DLD1 (cell line): Measurements from ENCODE around the gene CERS4.
"Not testable (repeated sequence)": the region's sequence is repeated elsewhere in the genome, so short reads cannot be mapped to it uniquely, and the experiment has no call there.

ENCODE experiments used
- in situ Hi-C: cut with HindIII; loops from 2 replicates; pipeline ENCODE4 v1.10.0; 2017; ENCODE audit warnings: low sequenced_read_pairs

Gene CERS4

GRCh38 chr19:8259142-8259921 is 50.2 kb downstream of the CERS4 start:
- in situ Hi-C loops, result no loop called here

- in situ Hi-C loops, result no loop called here
Observed at GRCh38 chr19:8259922-8260247, 50.7 kb downstream of the CERS4 start.

GRCh38 chr19:8261347-8261746 is 52.2 kb downstream of the CERS4 start:
- in situ Hi-C loops, result no loop called here

GRCh38 chr19:8261881-8262280 is 52.7 kb downstream of the CERS4 start:
- in situ Hi-C loops, result no loop called here

- in situ Hi-C loops, result no loop called here
Observed at GRCh38 chr19:8262431-8262830, 53.3 kb downstream of the CERS4 start.

GRCh38 chr19:8264248-8264647 is 55.1 kb downstream of the CERS4 start:
- in situ Hi-C loops, result not testable (repeated sequence)

GRCh38 chr19:8265872-8266271 is 56.7 kb downstream of the CERS4 start:
- in situ Hi-C loops, result no loop called here

GRCh38 chr19:8269724-8270123 is 60.6 kb downstream of the CERS4 start:
- in situ Hi-C loops, result no loop called here

- in situ Hi-C loops, result not testable (repeated sequence)
Observed at GRCh38 chr19:8276508-8276907, 67.3 kb downstream of the CERS4 start.

GRCh38 chr19:8291337-8291736 is 82.2 kb downstream of the CERS4 start:
- in situ Hi-C loops, result not testable (repeated sequence)

- in situ Hi-C loops, result no loop called here
Observed at GRCh38 chr19:8302357-8302691, 93.2 kb downstream of the CERS4 start.

- in situ Hi-C loops, result no loop called here
Observed at GRCh38 chr19:8302734-8303133, 93.6 kb downstream of the CERS4 start.

GRCh38 chr19:8304841-8305621 is 95.9 kb downstream of the CERS4 start:
- in situ Hi-C loops, result no loop called here

- in situ Hi-C loops, result no loop called here
Observed at GRCh38 chr19:8305798-8306197, 96.6 kb downstream of the CERS4 start.

- in situ Hi-C loops, result no loop called here
Observed at GRCh38 chr19:8306235-8307054, 97.3 kb downstream of the CERS4 start.

- in situ Hi-C loops, result no loop called here
Observed at GRCh38 chr19:8307400-8307964, 98.3 kb downstream of the CERS4 start.

- in situ Hi-C loops, result no loop called here
Observed at GRCh38 chr19:8307965-8308866, 99.0 kb downstream of the CERS4 start, which contains the start of gene CD320. Gene CD320, minus strand, starts transcription at chr19:8308358. Its CDS starts 68 bp downstream, at chr19:8308290.

- in situ Hi-C loops, result no loop called here
Observed at GRCh38 chr19:8308891-8309291, 99.7 kb downstream of the CERS4 start.

GRCh38 chr19:8310342-8311055 is 101.3 kb downstream of the CERS4 start:
- in situ Hi-C loops, result no loop called here
